ENCODE data around the gene SVIL.
"Not testable (repeated sequence)": the region's sequence is repeated elsewhere in the genome, so short reads cannot be mapped to it uniquely, and the experiment has no call there.

Gene SVIL

DNA sequence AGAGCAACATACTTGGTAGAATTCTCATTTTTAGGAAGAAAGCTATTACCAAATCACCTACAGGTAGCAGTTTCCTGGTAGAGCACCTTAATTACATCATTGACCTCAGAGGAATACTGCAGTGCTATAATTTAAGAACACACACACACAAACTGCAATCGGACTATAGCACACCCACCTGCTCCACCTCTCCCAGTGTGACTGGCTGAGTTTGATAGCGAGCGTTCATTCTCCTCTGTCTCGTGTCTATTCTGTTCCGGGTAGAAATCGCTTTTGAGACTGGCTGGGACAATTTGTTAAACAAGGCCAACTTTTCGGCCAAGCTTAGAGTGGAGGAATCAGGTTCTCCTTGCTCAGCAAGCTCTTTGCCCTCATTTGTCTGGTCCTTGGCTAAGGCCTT, 110.5 kb downstream of the SVIL start:
- no peak overlapping the region for H3K27ac ChIP-seq
- TF ChIP-seq, protein P1, sequence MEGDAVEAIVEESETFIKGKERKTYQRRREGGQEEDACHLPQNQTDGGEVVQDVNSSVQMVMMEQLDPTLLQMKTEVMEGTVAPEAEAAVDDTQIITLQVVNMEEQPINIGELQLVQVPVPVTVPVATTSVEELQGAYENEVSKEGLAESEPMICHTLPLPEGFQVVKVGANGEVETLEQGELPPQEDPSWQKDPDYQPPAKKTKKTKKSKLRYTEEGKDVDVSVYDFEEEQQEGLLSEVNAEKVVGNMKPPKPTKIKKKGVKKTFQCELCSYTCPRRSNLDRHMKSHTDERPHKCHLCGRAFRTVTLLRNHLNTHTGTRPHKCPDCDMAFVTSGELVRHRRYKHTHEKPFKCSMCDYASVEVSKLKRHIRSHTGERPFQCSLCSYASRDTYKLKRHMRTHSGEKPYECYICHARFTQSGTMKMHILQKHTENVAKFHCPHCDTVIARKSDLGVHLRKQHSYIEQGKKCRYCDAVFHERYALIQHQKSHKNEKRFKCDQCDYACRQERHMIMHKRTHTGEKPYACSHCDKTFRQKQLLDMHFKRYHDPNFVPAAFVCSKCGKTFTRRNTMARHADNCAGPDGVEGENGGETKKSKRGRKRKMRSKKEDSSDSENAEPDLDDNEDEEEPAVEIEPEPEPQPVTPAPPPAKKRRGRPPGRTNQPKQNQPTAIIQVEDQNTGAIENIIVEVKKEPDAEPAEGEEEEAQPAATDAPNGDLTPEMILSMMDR (conservative IDR thresholded peaks at IDR 0.05): no peak

DNA sequence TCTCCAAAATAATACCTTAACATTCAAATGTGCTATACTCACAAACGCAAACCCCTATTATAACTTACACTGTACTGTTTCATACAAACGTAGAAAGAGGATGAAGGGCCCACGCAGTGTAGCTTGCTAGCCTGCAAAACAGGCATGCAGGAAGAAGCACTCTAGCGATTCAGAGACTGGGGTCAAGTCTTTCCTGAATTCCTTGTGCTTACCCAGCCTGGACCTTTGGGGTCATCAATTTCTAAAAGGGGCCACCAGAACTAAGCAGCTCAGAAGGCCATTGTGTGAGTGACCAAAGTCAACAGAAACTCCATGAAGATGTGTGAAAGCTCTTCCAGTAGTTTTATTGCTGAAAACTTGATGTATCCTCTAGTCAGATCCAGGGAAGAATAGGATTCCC, 111.9 kb downstream of the SVIL start:
- peak overlapping the region; percentile 64 for H3K27ac ChIP-seq

DNA sequence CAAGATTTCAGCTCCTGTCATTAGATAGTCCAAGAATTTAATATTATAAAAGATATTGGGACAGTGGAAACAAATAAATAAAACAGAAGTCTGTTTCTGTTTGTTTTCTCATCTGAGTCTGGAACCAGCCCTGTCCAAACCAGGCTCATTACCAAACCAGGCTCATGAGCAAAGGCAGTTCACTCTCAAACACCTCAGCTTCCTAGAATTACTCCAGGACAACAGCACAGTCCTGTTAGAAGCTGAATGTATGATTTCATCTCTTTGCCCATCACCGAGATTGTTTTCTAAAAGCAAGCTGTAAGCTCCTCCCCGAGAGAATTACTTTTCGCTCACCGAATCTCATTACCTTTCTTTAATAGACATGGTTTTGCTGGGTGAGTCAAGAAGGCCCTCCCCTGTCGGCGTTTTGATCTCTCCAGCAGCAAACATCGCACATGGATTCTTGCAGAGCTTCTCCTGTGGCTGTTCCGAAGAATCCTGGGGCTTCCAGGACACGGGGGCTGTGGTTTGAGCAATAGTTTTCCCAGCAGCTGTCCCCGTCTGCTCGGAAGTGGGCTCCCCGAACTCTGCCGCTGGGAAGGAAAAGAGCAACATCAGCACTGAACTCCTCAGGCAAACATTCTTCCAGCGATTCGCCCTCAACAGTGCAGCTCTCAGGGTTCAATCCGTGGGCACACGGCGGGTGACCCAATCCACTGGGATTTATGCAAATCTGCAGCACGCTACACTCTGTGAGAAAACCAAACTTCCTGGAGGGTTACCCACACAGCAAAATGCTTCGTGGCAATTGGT, 112.5 kb downstream of the SVIL start:
- peak overlapping the region; percentile 64 for H3K27ac ChIP-seq
- TF ChIP-seq, protein P1 (conservative IDR thresholded peaks at IDR 0.05): no peak

More for the DNA sequence above, 111.9 kb downstream of the SVIL start:
- TF ChIP-seq, protein P1 (conservative IDR thresholded peaks at IDR 0.05): no peak

DNA sequence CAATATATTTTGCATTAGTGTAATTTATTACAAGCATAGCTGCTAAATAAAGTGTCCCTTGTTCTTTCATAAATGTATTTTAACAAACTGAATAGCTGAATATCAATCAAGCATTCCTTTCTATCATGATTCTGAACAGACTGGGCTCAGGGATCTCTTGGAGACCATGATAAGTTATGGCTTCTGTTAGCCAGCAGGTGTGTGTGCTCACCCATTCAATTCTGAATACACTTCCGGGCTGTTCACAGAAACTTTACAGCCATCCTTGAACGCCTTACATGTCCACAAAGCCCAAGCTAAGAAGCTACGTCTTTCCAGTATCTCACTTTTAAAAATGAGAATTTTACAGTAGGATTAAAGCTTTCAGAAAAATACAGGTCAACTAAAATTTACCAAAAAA, 115.1 kb downstream of the SVIL start:
- TF ChIP-seq, protein P1 (conservative IDR thresholded peaks at IDR 0.05): no peak
- no peak overlapping the region for H3K27ac ChIP-seq

DNA sequence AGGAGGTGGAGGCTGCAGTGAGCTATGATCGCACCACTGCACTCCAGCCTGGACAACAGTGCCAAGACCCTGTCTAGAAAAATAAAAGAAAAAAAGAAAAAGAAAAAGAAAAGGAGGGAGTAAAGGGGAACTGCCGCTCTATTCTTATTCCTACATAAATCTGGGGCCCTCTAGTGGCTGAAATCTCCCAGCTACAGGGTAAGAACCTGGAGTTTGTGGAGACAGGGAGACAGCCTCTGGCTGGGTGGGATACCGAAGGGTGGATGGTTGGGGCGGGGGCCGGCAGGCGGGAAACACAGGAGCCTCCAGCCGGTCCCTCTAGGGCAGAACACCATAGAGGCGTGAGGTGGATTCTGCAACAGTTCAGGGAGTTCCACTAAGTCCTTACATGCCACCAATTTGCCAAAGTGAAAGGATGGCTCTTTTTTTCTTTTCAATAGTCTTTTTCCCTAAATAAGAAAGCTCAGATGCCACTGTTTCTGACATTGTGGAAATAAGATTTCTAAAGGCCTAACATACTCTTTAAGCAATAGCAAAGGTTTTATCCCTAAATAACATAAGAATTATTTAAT, 117.3 kb downstream of the SVIL start:
- TF ChIP-seq, protein P1 (conservative IDR thresholded peaks at IDR 0.05): peak; percentile 78

DNA sequence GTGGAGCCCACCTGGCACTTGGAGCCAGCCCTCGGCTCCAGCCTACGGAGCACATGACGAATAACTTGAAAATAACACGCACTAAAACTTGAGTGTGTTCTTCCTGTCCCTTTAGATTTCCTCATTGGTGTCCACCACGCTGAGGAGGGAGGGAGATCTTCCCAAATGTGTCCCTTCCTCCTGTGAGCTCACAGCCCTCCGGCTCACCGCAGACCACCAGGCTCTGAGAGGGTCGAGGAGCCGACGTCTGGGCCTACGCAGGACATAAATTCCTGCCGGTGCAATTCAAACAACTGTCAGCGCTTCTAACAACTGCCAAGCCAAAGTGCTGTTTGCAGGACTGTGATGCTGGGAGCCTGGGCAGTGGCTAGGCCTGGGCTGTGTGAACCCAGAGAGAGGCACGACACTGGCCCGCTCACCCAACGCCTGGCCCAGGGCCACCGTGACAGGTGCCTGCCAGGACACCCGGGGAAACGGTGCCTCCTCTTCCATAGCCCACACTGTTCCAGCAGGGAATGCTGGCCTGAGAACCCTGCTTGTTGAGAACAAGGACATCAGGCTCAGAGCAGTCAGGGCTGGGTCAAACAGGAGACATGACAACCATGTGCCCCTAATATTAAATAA, 118.3 kb downstream of the SVIL start:
- not testable (repeated sequence) for H3K27ac ChIP-seq

More for the DNA sequence above, 117.3 kb downstream of the SVIL start:
- no peak overlapping the region for H3K27ac ChIP-seq

DNA sequence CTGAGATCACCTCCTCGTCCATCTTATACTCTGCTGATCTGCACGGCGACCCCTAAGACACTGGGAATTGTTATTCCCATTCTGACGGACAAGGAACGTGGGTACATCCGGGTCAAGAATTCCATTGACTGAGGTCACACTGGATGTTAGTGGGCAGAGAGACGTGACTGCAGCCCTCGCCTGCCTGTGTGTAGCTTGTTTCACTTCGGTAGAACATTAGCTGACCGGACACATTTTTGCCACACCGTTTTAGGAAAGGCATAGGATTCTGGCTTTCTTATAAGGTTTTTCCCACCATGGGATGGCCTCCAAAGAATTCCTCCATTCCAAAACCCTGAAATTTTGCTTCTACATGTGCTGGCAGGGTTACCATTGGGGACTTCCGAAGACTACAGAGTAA, 118.9 kb downstream of the SVIL start:
- H3K27ac ChIP-seq: not testable (repeated sequence)

DNA sequence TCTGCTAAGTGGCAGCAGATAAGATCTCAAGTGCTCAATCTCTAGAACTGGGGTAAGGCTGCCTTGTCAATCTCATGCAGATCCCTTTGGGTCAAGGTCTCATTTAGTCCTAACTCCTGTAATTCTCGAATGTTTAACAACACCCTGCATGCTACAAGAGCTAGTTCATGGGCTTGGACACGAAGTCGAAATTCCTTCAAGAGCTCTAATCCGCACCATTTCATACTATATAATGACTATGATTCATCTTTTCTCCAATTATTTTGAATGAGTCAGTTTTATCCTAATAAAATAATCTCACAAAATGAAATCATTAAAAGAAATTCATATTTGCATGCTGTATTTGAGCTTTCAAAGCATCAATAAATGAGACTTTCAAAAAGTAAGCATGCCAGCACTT, 119.7 kb downstream of the SVIL start:
- H3K27ac ChIP-seq: not testable (repeated sequence)

DNA sequence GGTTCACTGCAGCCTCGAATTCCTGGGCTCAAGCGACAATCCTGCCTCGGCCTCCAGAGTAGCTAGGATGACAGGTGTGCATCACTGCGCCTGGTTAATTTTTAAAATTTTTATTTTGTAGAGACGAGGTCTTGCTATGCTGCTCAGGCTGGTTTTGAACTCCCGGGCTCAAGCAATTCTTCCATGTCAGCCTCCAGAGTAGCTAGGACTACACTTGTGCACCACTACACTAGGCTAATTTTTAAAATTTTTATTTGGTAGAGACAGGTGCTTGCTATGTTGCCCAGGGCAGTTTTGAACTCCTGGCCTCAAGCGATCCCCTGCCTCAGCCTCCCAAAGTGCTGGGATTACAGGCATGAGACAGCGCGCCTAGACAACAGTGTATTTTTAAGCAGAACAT, 120.5 kb downstream of the SVIL start:
- H3K27ac ChIP-seq: no peak overlapping the region
- TF ChIP-seq, protein P1 (conservative IDR thresholded peaks at IDR 0.05): no peak
